OCI-LY7 (cell line): ENCODE results near the gene NINL.

Source experiments
- CTCF ChIP-seq: fragments of 200-600 bp; sonication (generic); conservative IDR thresholded peaks from 2 replicates; pipeline ENCODE4 v1.5.1; 2014; ENCODE audit warnings: mild to moderate bottlenecking, antibody characterized with exemption, low read length, moderate library complexity, mixed read lengths
- EZH2phosphoT487 ChIP-seq: fragments of 200-600 bp; sonication (generic); IDR thresholded peaks from 2 replicates; pipeline ENCODE4 v1.6.1; 2018; ENCODE audit warnings: low read depth, borderline replicate concordance, mild to moderate bottlenecking, mixed run types, antibody characterized with exemption, low read length, moderate library complexity, mixed read lengths

- TF ChIP-seq CTCF, result no peak
- TF ChIP-seq EZH2phosphoT487, result no peak
These were observed 108.1 kb downstream of the NINL start for GRCh38 chr20:25477014-25477882.
